CD8-positive, alpha-beta memory T cell (primary cell): Measurements from ENCODE around the gene ARMH1. TPM values are rescaled to one million over a fixed set of nuclear protein-coding genes. Genes with fewer than 3 reads are reported as not detected.

Experiments used
- CTCF ChIA-PET: fragments of 350-600 bp; sonication (Branson Sonifier 250); formaldehyde crosslinking; loops from one replicate; lab custom pipeline; 2021; ENCODE audit warnings: antibody characterized with exemption; lab: Charles Lee
- POLR2A ChIA-PET: fragments of 350-600 bp; sonication (Branson Sonifier 250); formaldehyde crosslinking; loops from one replicate; lab custom pipeline; 2021; ENCODE audit warnings: antibody characterized with exemption; lab: Charles Lee
- DNase-seq, 5 donors: peaks; one replicate each; pipeline versions ENCODE4 v3.0.0 to v3.0.0-alpha.2; 2020 to 2022; ENCODE audit warnings: mixed read lengths in 1 of 5
- H3K27ac ChIP-seq: one replicate; pipeline ENCODE4 v1.7.0; 2013; ENCODE audit warnings: low read depth, mild to moderate bottlenecking, low read length, moderate library complexity
- H3K27me3 ChIP-seq: 2 replicates; pipeline ENCODE4 v1.7.0; 2013; ENCODE audit warnings: low read length, mild to moderate bottlenecking; ENCODE audit not compliant: insufficient read depth, poor library complexity, severe bottlenecking
- H3K36me3 ChIP-seq: 2 replicates; pipeline ENCODE4 v1.7.0; 2013; ENCODE audit warnings: mild to moderate bottlenecking, low read length, moderate library complexity; ENCODE audit not compliant: insufficient read depth
- H3K4me1 ChIP-seq: 2 replicates; pipeline ENCODE4 v1.7.0; 2013; ENCODE audit warnings: mild to moderate bottlenecking, low read length, moderate library complexity; ENCODE audit not compliant: insufficient read depth
- H3K4me3 ChIP-seq: 2 replicates; pipeline ENCODE4 v1.7.0; 2013; ENCODE audit warnings: mild to moderate bottlenecking, low read length
- H3K9me3 ChIP-seq: 2 replicates; pipeline ENCODE4 v1.7.0; 2013; ENCODE audit warnings: mild to moderate bottlenecking, low read length
- H3K27ac Mint-ChIP-seq, 8 donors: one replicate each; pipeline ENCODE4 v1.8.0; 2020 to 2021; ENCODE audit warnings: mixed read lengths in 8 of 8, mild to moderate bottlenecking in 6 of 8, inconsistent platforms in 3 of 8, moderate library complexity in 3 of 8
- H3K27me3 Mint-ChIP-seq, 2 donors: one replicate each; pipeline ENCODE4 v1.8.0; 2020 to 2021; ENCODE audit warnings: mixed read lengths in 2 of 2, mild to moderate bottlenecking in 1 of 2, moderate library complexity in 1 of 2
- H3K36me3 Mint-ChIP-seq, 3 donors: one replicate each; pipeline ENCODE4 v1.8.0; 2020 to 2021; ENCODE audit warnings: mixed read lengths in 3 of 3, inconsistent platforms in 1 of 3, mild to moderate bottlenecking in 1 of 3
- H3K4me1 Mint-ChIP-seq, 3 donors: one replicate each; pipeline ENCODE4 v1.8.0; 2020 to 2021; ENCODE audit warnings: mixed read lengths in 3 of 3, inconsistent platforms in 1 of 3, mild to moderate bottlenecking in 1 of 3
- H3K4me3 Mint-ChIP-seq, 7 donors: one replicate each; pipeline ENCODE4 v1.8.0; 2020 to 2021; ENCODE audit warnings: mixed read lengths in 7 of 7, mild to moderate bottlenecking in 6 of 7, moderate library complexity in 4 of 7, inconsistent platforms in 2 of 7
- H3K9me3 Mint-ChIP-seq, 5 donors: one replicate each; pipeline ENCODE4 v1.8.0; 2020 to 2022; ENCODE audit warnings: mixed read lengths in 5 of 5, mild to moderate bottlenecking in 3 of 5, moderate library complexity in 2 of 5, inconsistent platforms in 1 of 5
- polyA plus RNA-seq: library from polyadenylated mRNA; unstranded; fragments of 300-500 nt; fragmentation: Illumina TruSeq; gene quantifications from one replicate; pipeline ENCODE4 v1.2.3, GENCODE V29; 2021
- total RNA-seq, 2 experiments: library from RNA; stranded (reverse); gene quantifications; one replicate each; pipeline ENCODE4 v1.2.3, GENCODE V29; 2021

The ARMH1 gene
- total and polyA plus RNA-seq, 3 experiments from 2014 or later, result 21.1 to 38.0 (median 33.3) TPM

- peaks cover 43 to 54% (median 49%) of the 10 kb centered on the region in 3 donors for H3K4me1 Mint-ChIP-seq
- DNase-seq, result no peak
Measured at GRCh38 chr1:44632598-44632997, 41.9 kb upstream of the ARMH1 start.

GRCh38 chr1:44634606-44635189 is 39.8 kb upstream of the ARMH1 start:
- CTCF ChIA-PET, result interaction anchor here (0.9 to 4.8 kb wide), 3 partner anchors 12 to 39 kb away, joined by 3 to 43 read pairs (median 5); partner anchors contain the start of genes ARMH1 and TMEM53
- peaks cover 0 to 2% of the 10 kb centered on the region in 2 donors for H3K27me3 Mint-ChIP-seq
- H3K4me3 ChIP-seq, result no peak overlapping the region
- H3K36me3 Mint-ChIP-seq, result peaks cover 0 to 76% (median 9%) of the 10 kb centered on the region in 3 donors
- POLR2A ChIA-PET, result interaction anchor here (0.5 kb wide), 1 partner anchor 422 kb away, joined by 3 read pairs; no protein-coding TSS in a partner anchor
- peaks cover 45 to 58% (median 54%) of the 10 kb centered on the region in 3 donors for H3K4me1 Mint-ChIP-seq
- no peaks in the 10 kb centered on the region for H3K9me3 ChIP-seq
- peaks cover 58% of the 10 kb centered on the region for H3K36me3 ChIP-seq
- H3K4me1 ChIP-seq, result peaks cover 28% of the 10 kb centered on the region
- H3K27ac Mint-ChIP-seq, result peak overlapping the region; percentile 17 to 96 (median 80)
- H3K9me3 Mint-ChIP-seq, result no peaks in the 10 kb centered on the region
- H3K27me3 ChIP-seq, result no peaks in the 10 kb centered on the region
- peak overlapping the region in 3 of 7 donors; percentile 6 to 95 (median 39) for H3K4me3 Mint-ChIP-seq
- H3K27ac ChIP-seq, result no peak overlapping the region
- DNase-seq, result no peak

More at GRCh38 chr1:44632598-44632997, 41.9 kb upstream of the ARMH1 start:
- Mint-ChIP-seq H3K36me3 (peaks cover 0 to 56% (median 5%) of the 10 kb centered on the region in 3 donors), H3K27ac (peak overlapping the region; percentile 93 to 99 (median 96)), H3K4me3 (peak overlapping the region; percentile 90 to 98 (median 92)), H3K27me3 (no peaks in the 10 kb centered on the region), H3K9me3 (no peaks in the 10 kb centered on the region)
- H3K4me3 ChIP-seq, result peak overlapping the region; percentile 38
- peaks cover 47% of the 10 kb centered on the region for H3K36me3 ChIP-seq
- H3K4me1 ChIP-seq, result peaks cover 28% of the 10 kb centered on the region
- no peaks in the 10 kb centered on the region for H3K27me3 ChIP-seq
- H3K9me3 ChIP-seq, result no peaks in the 10 kb centered on the region
- POLR2A ChIA-PET, result interaction anchor here (1.3 to 2.0 kb wide), 3 partner anchors 32 to 277 kb away, joined by 3 to 7 read pairs (median 4); partner anchors contain the start of genes ARMH1 and TMEM53
- peak overlapping the region; percentile 68 for H3K27ac ChIP-seq
- CTCF ChIA-PET, result interaction anchor here (1.4 to 4.8 kb wide), 2 partner anchors 20 to 21 kb away, joined by 4 to 43 read pairs; no protein-coding TSS in a partner anchor

- Mint-ChIP-seq H3K36me3 (peaks cover 0 to 83% (median 9%) of the 10 kb centered on the region in 3 donors), H3K4me3 (peak overlapping the region in 1 of 7 donors; percentile 19), H3K27me3 (peaks cover 0 to 2% of the 10 kb centered on the region in 2 donors), H3K9me3 (no peaks in the 10 kb centered on the region), H3K4me1 (peaks cover 44 to 58% (median 53%) of the 10 kb centered on the region in 3 donors), H3K27ac (peak overlapping the region in 2 of 8 donors; percentile 57 to 96)
- H3K9me3 ChIP-seq, result no peaks in the 10 kb centered on the region
- peaks cover 63% of the 10 kb centered on the region for H3K36me3 ChIP-seq
- no peak for DNase-seq
- no peak overlapping the region for H3K4me3 ChIP-seq
- peaks cover 28% of the 10 kb centered on the region for H3K4me1 ChIP-seq
- POLR2A ChIA-PET, result no interaction called here
- H3K27ac ChIP-seq, result no peak overlapping the region
- CTCF ChIA-PET, result interaction anchor here (0.9 to 1.6 kb wide), 2 partner anchors 15 to 39 kb away, joined by 4 to 5 read pairs; partner anchors contain the start of genes ARMH1 and TMEM53
- no peaks in the 10 kb centered on the region for H3K27me3 ChIP-seq
Measured at GRCh38 chr1:44635439-44635838, 39.1 kb upstream of the ARMH1 start.

- DNase-seq, result no peak
- Histone ChIP-seq H3K9me3 (no peaks in the 10 kb centered on the region), H3K27ac (no peak overlapping the region), H3K4me1 (peaks cover 25% of the 10 kb centered on the region), H3K27me3 (no peaks in the 10 kb centered on the region), H3K4me3 (no peak overlapping the region), H3K36me3 (peaks cover 71% of the 10 kb centered on the region)
- Mint-ChIP-seq H3K36me3 (peaks cover 0 to 90% (median 9%) of the 10 kb centered on the region in 3 donors), H3K4me1 (peaks cover 36 to 51% (median 45%) of the 10 kb centered on the region in 3 donors), H3K27ac (peak overlapping the region in 1 of 8 donors; percentile 96), H3K4me3 (peak overlapping the region in 1 of 7 donors; percentile 13), H3K9me3 (no peaks in the 10 kb centered on the region), H3K27me3 (peaks cover 0 to 2% of the 10 kb centered on the region in 2 donors)
- ChIA-PET CTCF (interaction anchor here (0.8 to 1.6 kb wide), 5 partner anchors 14 to 42 kb away, joined by 3 to 5 read pairs (median 3); partner anchors contain the start of genes ARMH1 and TMEM53), POLR2A (no interaction called here)
Measured at GRCh38 chr1:44636083-44636687, 38.3 kb upstream of the ARMH1 start.

GRCh38 chr1:44636688-44637598 is 37.6 kb upstream of the ARMH1 start:
- H3K36me3 Mint-ChIP-seq, result peaks cover 0 to 93% (median 9%) of the 10 kb centered on the region in 3 donors
- Histone ChIP-seq H3K9me3 (no peaks in the 10 kb centered on the region), H3K27ac (no peak overlapping the region), H3K27me3 (no peaks in the 10 kb centered on the region), H3K4me3 (no peak overlapping the region), H3K36me3 (peaks cover 76% of the 10 kb centered on the region), H3K4me1 (peaks cover 22% of the 10 kb centered on the region)
- ChIA-PET POLR2A (no interaction called here), CTCF (interaction anchor here (0.8 to 7.9 kb wide), 5 partner anchors 14 to 42 kb away, joined by 3 to 41 read pairs (median 3); partner anchors contain the start of genes ARMH1 and TMEM53)
- DNase-seq, result no peak
- no peaks in the 10 kb centered on the region for H3K9me3 Mint-ChIP-seq
- H3K27ac Mint-ChIP-seq, result peak overlapping the region in 1 of 8 donors; percentile 18
- H3K4me3 Mint-ChIP-seq, result peak overlapping the region in 1 of 7 donors; percentile 13
- peaks cover 0 to 2% of the 10 kb centered on the region in 2 donors for H3K27me3 Mint-ChIP-seq
- peaks cover 34 to 49% (median 42%) of the 10 kb centered on the region in 3 donors for H3K4me1 Mint-ChIP-seq

GRCh38 chr1:44637702-44638411 is 36.7 kb upstream of the ARMH1 start:
- H3K27ac Mint-ChIP-seq, result peak overlapping the region in 1 of 8 donors; percentile 31
- Histone ChIP-seq H3K27me3 (no peaks in the 10 kb centered on the region), H3K4me1 (peaks cover 16% of the 10 kb centered on the region), H3K4me3 (no peak overlapping the region), H3K9me3 (no peaks in the 10 kb centered on the region), H3K27ac (no peak overlapping the region), H3K36me3 (peaks cover 86% of the 10 kb centered on the region)
- POLR2A ChIA-PET, result no interaction called here
- DNase-seq, result no peak
- CTCF ChIA-PET, result interaction anchor here (1.2 to 7.9 kb wide), 2 partner anchors 11 to 14 kb away, joined by 3 to 41 read pairs; no protein-coding TSS in a partner anchor
- H3K36me3 Mint-ChIP-seq, result peaks cover 0 to 96% (median 9%) of the 10 kb centered on the region in 3 donors
- H3K27me3 Mint-ChIP-seq, result peaks cover 0 to 2% of the 10 kb centered on the region in 2 donors
- H3K9me3 Mint-ChIP-seq, result peaks cover 0 to 1% (median 0%) of the 10 kb centered on the region in 5 donors
- no peak overlapping the region for H3K4me3 Mint-ChIP-seq
- peaks cover 32 to 43% (median 39%) of the 10 kb centered on the region in 3 donors for H3K4me1 Mint-ChIP-seq
